ENCODE measurements around the gene LRIF1.
"Not testable (repeated sequence)": the region's sequence is repeated elsewhere in the genome, so short reads cannot be mapped to it uniquely, and the experiment has no call there.

LRIF1 gene

DNA sequence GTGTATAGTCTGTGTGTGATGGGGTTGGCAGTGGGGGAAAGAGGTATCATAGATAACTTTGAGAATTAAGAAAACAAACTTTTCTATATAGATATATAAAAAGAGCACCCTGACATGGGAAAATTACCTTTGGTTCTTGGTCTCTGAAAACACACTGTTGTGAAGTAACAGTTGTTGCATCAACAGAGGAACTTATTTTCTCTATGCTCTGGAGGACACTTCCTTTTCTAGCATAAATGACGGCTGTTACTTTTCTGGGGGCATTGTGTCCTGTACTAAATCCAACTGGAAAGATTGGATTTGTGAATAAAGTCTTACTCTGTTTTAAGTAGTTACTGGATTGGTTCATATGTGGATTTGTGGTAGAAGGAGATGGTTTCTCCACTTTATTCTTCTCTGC lies 12.6 kb downstream of the LRIF1 start:
- no peak overlapping the region for H3K27ac ChIP-seq
- TF ChIP-seq CTCF (conservative IDR thresholded peaks at IDR 0.05) = no peak
- TF ChIP-seq ZFX (IDR thresholded peaks at IDR 0.05) = no peak

GRCh38 chr1:110948038-110948810 lies 15.5 kb downstream of the LRIF1 start:
- no peak for TF ChIP-seq ZFX (IDR thresholded peaks at IDR 0.05)
- TF ChIP-seq CTCF (conservative IDR thresholded peaks at IDR 0.05) = no peak
- no peak overlapping the region for H3K27ac ChIP-seq

DNA sequence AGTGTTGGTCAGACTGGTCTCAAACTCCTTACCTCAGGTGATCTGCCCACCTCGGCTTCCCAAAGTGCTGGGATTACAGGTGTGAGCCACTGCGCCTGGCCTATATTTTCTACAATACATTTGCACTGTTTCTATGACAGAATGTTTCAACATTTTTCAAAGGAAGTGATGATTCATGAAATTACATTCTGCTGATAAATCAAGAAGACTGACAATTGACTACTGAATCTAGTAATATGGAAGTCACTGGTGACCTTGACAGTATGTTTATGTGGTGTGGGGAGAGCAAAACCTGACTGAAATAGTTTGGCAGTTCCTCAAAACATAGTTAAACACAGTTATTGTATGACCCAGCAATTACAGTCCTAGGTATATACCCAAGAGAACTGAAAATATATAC lies 18.1 kb downstream of the LRIF1 start:
- H3K27ac ChIP-seq = no peak overlapping the region
- no peak for TF ChIP-seq ZFX (IDR thresholded peaks at IDR 0.05)
- TF ChIP-seq CTCF (conservative IDR thresholded peaks at IDR 0.05) = no peak

- TF ChIP-seq CTCF (conservative IDR thresholded peaks at IDR 0.05) = no peak
- no peak for TF ChIP-seq ZFX (IDR thresholded peaks at IDR 0.05)
Observed at GRCh38 chr1:110944806-110945205, 18.9 kb downstream of the LRIF1 start.

DNA sequence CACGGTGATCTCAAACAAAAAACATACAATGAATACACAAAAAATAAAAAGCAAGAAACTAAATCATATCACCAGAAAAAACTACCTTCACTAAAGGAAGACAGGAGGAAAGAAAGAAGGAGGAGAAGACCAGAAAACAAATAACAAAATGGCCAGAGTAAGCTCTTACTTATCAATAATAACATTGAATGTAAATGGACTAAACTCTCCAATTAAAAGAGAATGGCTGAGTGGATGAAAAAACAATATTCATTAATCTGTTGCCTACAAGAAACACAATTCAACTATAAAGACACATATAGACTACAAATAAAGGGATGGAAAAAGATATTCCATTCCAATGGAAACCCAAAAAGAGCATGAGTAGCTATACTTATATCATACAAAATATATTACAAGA lies 27.2 kb downstream of the LRIF1 start:
- TF ChIP-seq ZFX (IDR thresholded peaks at IDR 0.05) = no peak
- TF ChIP-seq CTCF (conservative IDR thresholded peaks at IDR 0.05) = no peak
- H3K27ac ChIP-seq = no peak overlapping the region

More at GRCh38 chr1:110944806-110945205, 18.9 kb downstream of the LRIF1 start:
- no peak overlapping the region for H3K27ac ChIP-seq

DNA sequence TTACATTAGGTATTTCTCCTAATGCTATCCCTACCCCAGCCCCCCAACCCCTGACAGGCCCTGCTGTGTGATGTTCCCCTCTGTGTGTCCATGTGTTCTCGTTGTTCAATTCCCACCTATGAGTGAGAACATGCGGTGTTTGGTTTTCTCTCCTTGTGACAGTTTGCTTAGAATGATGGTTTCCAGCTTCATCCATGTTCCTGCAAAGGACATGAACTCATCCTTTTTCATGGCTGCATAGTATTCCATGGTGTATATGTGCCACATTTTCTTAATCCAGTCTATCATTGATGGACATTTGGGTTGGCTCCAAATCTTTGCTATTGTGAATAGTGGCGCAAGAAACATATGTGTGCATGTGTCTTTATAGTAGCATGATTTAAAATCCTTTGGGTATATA lies 32.6 kb downstream of the LRIF1 start:
- not testable (repeated sequence) for H3K27ac ChIP-seq

DNA sequence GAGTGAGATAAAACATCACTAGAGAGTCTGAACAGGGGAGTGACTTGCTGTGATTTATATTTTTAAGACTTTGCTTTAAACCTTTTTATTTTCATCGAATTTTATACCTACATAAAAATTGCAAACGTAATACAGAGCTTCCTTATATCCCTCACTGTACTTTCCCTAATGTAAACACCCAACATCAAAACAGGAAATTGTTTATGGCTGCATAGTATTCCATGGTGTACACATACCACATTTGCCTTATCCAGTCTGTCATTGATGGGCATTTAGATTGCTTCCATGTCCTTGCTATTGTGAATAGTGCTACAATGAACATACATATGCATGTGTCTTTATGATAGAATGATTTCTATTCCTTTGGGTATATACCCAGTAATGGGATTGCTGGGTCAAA lies 34.8 kb downstream of the LRIF1 start:
- TF ChIP-seq ZFX (IDR thresholded peaks at IDR 0.05) (no peak), CTCF (conservative IDR thresholded peaks at IDR 0.05) (no peak)
- H3K27ac ChIP-seq = no peak overlapping the region

DNA sequence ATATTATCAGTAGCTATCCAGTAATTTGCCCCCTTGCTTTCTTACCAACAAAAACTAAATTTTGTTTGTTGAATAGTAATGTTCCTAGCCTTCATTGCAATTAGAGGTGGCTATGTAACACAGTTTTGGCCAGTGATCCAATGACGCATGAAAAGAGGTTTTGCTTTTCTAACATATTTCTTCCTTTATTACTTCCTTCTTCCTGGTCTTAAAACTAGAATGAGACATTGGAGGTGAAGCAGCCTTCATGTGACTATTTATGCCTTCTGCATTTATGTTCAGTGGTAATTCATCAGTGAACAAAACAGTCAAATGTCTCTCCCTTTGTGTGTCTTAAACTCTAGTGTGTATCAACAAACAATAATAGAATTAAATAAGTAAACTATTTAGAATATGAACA lies 35.5 kb downstream of the LRIF1 start:
- TF ChIP-seq ZFX (IDR thresholded peaks at IDR 0.05) (no peak), CTCF (conservative IDR thresholded peaks at IDR 0.05) (no peak)

More for the DNA sequence above, 35.5 kb downstream of the LRIF1 start:
- H3K27ac ChIP-seq = no peak overlapping the region

Data from C4-2B (cell line).